ENCODE data around the gene ALDH4A1.
"Not testable (repeated sequence)": the region's sequence is repeated elsewhere in the genome, so short reads cannot be mapped to it uniquely, and the experiment has no call there.

ALDH4A1 gene

GRCh38 chr1:18855573-18855972, 46.8 kb downstream of the ALDH4A1 start:
- H3K4me1 ChIP-seq (ENCODE audit: control insufficient read depth, insufficient read depth, low read length): no peaks in the 10 kb centered on the region
- H3K4me3 ChIP-seq (ENCODE audit: low read length): no peak overlapping the region
- no peaks in the 10 kb centered on the region for H3K27me3 ChIP-seq (ENCODE audit: control insufficient read depth, insufficient read depth, low read length)
- no peaks in the 10 kb centered on the region for H3K9me3 ChIP-seq (replicated peaks; ENCODE audit: low read length)
- no peaks in the 10 kb centered on the region for H3K36me3 ChIP-seq (ENCODE audit: insufficient read depth, low read length)
- H3K9ac ChIP-seq (ENCODE audit: low read depth, low read length): no peak overlapping the region
- no peak overlapping the region for H3K4me2 ChIP-seq (ENCODE audit: low read length)

GRCh38 chr1:18854331-18855025, 47.9 kb downstream of the ALDH4A1 start:
- H3K4me1 ChIP-seq (ENCODE audit: control insufficient read depth, insufficient read depth, low read length): no peaks in the 10 kb centered on the region
- H3K4me2 ChIP-seq (ENCODE audit: low read length): no peak overlapping the region
- no peaks in the 10 kb centered on the region for H3K36me3 ChIP-seq (ENCODE audit: insufficient read depth, low read length)
- H3K9ac ChIP-seq (ENCODE audit: low read depth, low read length): no peak overlapping the region
- no peaks in the 10 kb centered on the region for H3K9me3 ChIP-seq (replicated peaks; ENCODE audit: low read length)
- H3K27me3 ChIP-seq (ENCODE audit: control insufficient read depth, insufficient read depth, low read length): no peaks in the 10 kb centered on the region
- no peak overlapping the region for H3K4me3 ChIP-seq (ENCODE audit: low read length)

GRCh38 chr1:18852501-18852900, 49.9 kb downstream of the ALDH4A1 start:
- H3K9ac ChIP-seq (ENCODE audit: low read depth, low read length): no peak overlapping the region
- H3K9me3 ChIP-seq (replicated peaks; ENCODE audit: low read length): no peaks in the 10 kb centered on the region
- H3K4me1 ChIP-seq (ENCODE audit: control insufficient read depth, insufficient read depth, low read length): no peaks in the 10 kb centered on the region
- no peak overlapping the region for H3K4me2 ChIP-seq (ENCODE audit: low read length)
- H3K27me3 ChIP-seq (ENCODE audit: control insufficient read depth, insufficient read depth, low read length): peaks cover 1% of the 10 kb centered on the region
- H3K4me3 ChIP-seq (ENCODE audit: low read length): no peak overlapping the region
- H3K36me3 ChIP-seq (ENCODE audit: insufficient read depth, low read length): no peaks in the 10 kb centered on the region

GRCh38 chr1:18849261-18849711, 53.1 kb downstream of the ALDH4A1 start:
- Histone ChIP-seq H3K4me1 (ENCODE audit: control insufficient read depth, insufficient read depth, low read length) (no peaks in the 10 kb centered on the region), H3K4me2 (ENCODE audit: low read length) (no peak overlapping the region), H3K4me3 (ENCODE audit: low read length) (no peak overlapping the region), H3K36me3 (ENCODE audit: insufficient read depth, low read length) (no peaks in the 10 kb centered on the region), H3K9me3 (replicated peaks; ENCODE audit: low read length) (no peaks in the 10 kb centered on the region), H3K9ac (ENCODE audit: low read depth, low read length) (no peak overlapping the region), H3K27me3 (ENCODE audit: control insufficient read depth, insufficient read depth, low read length) (peaks cover 9% of the 10 kb centered on the region)

- not testable (repeated sequence) for H3K36me3 ChIP-seq (ENCODE audit: insufficient read depth, low read length); H3K27me3 ChIP-seq (ENCODE audit: control insufficient read depth, insufficient read depth, low read length); H3K9ac ChIP-seq (ENCODE audit: low read depth, low read length); H3K9me3 ChIP-seq (replicated peaks; ENCODE audit: low read length); H3K4me2 ChIP-seq (ENCODE audit: low read length); H3K4me3 ChIP-seq (ENCODE audit: low read length); H3K4me1 ChIP-seq (ENCODE audit: control insufficient read depth, insufficient read depth, low read length)
These were observed 54.6 kb downstream of the ALDH4A1 start for GRCh38 chr1:18847723-18848122.

- no peaks in the 10 kb centered on the region for H3K9me3 ChIP-seq (replicated peaks; ENCODE audit: low read length)
- H3K36me3 ChIP-seq (ENCODE audit: insufficient read depth, low read length): no peaks in the 10 kb centered on the region
- H3K9ac ChIP-seq (ENCODE audit: low read depth, low read length): no peak overlapping the region
- no peaks in the 10 kb centered on the region for H3K27me3 ChIP-seq (ENCODE audit: control insufficient read depth, insufficient read depth, low read length)
- H3K4me1 ChIP-seq (ENCODE audit: control insufficient read depth, insufficient read depth, low read length): no peaks in the 10 kb centered on the region
- H3K4me2 ChIP-seq (ENCODE audit: low read length): no peak overlapping the region
- no peak overlapping the region for H3K4me3 ChIP-seq (ENCODE audit: low read length)
These were observed 62.2 kb downstream of the ALDH4A1 start for GRCh38 chr1:18840145-18840544.

GRCh38 chr1:18836654-18837053, 65.7 kb downstream of the ALDH4A1 start:
- H3K27me3 ChIP-seq (ENCODE audit: control insufficient read depth, insufficient read depth, low read length): no peaks in the 10 kb centered on the region
- no peak overlapping the region for H3K4me2 ChIP-seq (ENCODE audit: low read length)
- H3K9me3 ChIP-seq (replicated peaks; ENCODE audit: low read length): no peaks in the 10 kb centered on the region
- no peak overlapping the region for H3K9ac ChIP-seq (ENCODE audit: low read depth, low read length)
- no peaks in the 10 kb centered on the region for H3K36me3 ChIP-seq (ENCODE audit: insufficient read depth, low read length)
- H3K4me3 ChIP-seq (ENCODE audit: low read length): no peak overlapping the region
- no peaks in the 10 kb centered on the region for H3K4me1 ChIP-seq (ENCODE audit: control insufficient read depth, insufficient read depth, low read length)

- not testable (repeated sequence) for H3K4me2 ChIP-seq (ENCODE audit: low read length); H3K9me3 ChIP-seq (replicated peaks; ENCODE audit: low read length); H3K4me1 ChIP-seq (ENCODE audit: control insufficient read depth, insufficient read depth, low read length); H3K9ac ChIP-seq (ENCODE audit: low read depth, low read length); H3K36me3 ChIP-seq (ENCODE audit: insufficient read depth, low read length); H3K4me3 ChIP-seq (ENCODE audit: low read length); H3K27me3 ChIP-seq (ENCODE audit: control insufficient read depth, insufficient read depth, low read length)
These were observed 70.0 kb downstream of the ALDH4A1 start for GRCh38 chr1:18832319-18832718.

- Histone ChIP-seq H3K4me1 (ENCODE audit: control insufficient read depth, insufficient read depth, low read length) (no peaks in the 10 kb centered on the region), H3K9me3 (replicated peaks; ENCODE audit: low read length) (no peaks in the 10 kb centered on the region), H3K36me3 (ENCODE audit: insufficient read depth, low read length) (no peaks in the 10 kb centered on the region), H3K4me2 (ENCODE audit: low read length) (no peak overlapping the region), H3K4me3 (ENCODE audit: low read length) (no peak overlapping the region), H3K27me3 (ENCODE audit: control insufficient read depth, insufficient read depth, low read length) (peaks cover 5% of the 10 kb centered on the region), H3K9ac (ENCODE audit: low read depth, low read length) (no peak overlapping the region)
These were observed 70.7 kb downstream of the ALDH4A1 start for GRCh38 chr1:18831656-18832055.

- Histone ChIP-seq H3K4me1 (ENCODE audit: control insufficient read depth, insufficient read depth, low read length) (no peaks in the 10 kb centered on the region), H3K9me3 (replicated peaks; ENCODE audit: low read length) (no peaks in the 10 kb centered on the region), H3K27me3 (ENCODE audit: control insufficient read depth, insufficient read depth, low read length) (peaks cover 5% of the 10 kb centered on the region), H3K4me2 (ENCODE audit: low read length) (no peak overlapping the region), H3K9ac (ENCODE audit: low read depth, low read length) (no peak overlapping the region), H3K36me3 (ENCODE audit: insufficient read depth, low read length) (no peaks in the 10 kb centered on the region), H3K4me3 (ENCODE audit: low read length) (no peak overlapping the region)
These were observed 71.8 kb downstream of the ALDH4A1 start for GRCh38 chr1:18830596-18830995.

- Histone ChIP-seq H3K4me2 (ENCODE audit: low read length) (no peak overlapping the region), H3K27me3 (ENCODE audit: control insufficient read depth, insufficient read depth, low read length) (peaks cover 5% of the 10 kb centered on the region), H3K4me3 (ENCODE audit: low read length) (no peak overlapping the region), H3K4me1 (ENCODE audit: control insufficient read depth, insufficient read depth, low read length) (no peaks in the 10 kb centered on the region), H3K9ac (ENCODE audit: low read depth, low read length) (no peak overlapping the region), H3K36me3 (ENCODE audit: insufficient read depth, low read length) (no peaks in the 10 kb centered on the region), H3K9me3 (replicated peaks; ENCODE audit: low read length) (no peaks in the 10 kb centered on the region)
These were observed 72.7 kb downstream of the ALDH4A1 start for GRCh38 chr1:18829671-18830070.

GRCh38 chr1:18828224-18828623, 74.1 kb downstream of the ALDH4A1 start:
- Histone ChIP-seq H3K9ac (ENCODE audit: low read depth, low read length) (no peak overlapping the region), H3K27me3 (ENCODE audit: control insufficient read depth, insufficient read depth, low read length) (peaks cover 5% of the 10 kb centered on the region), H3K9me3 (replicated peaks; ENCODE audit: low read length) (no peaks in the 10 kb centered on the region), H3K36me3 (ENCODE audit: insufficient read depth, low read length) (no peaks in the 10 kb centered on the region), H3K4me1 (ENCODE audit: control insufficient read depth, insufficient read depth, low read length) (no peaks in the 10 kb centered on the region), H3K4me2 (ENCODE audit: low read length) (no peak overlapping the region), H3K4me3 (ENCODE audit: low read length) (no peak overlapping the region)
